NCI-H446 treated with DMSO at 0.1 percent for 48 hours (cell line): Measurements from ENCODE around the gene OAS1.

ENCODE experiments used
- DNase-seq: peaks from one replicate; lab custom pipeline; 2025; lab: John Stamatoyannopoulos, UW

Gene OAS1

GRCh38 chr12:112906712-112907414 is at the start of gene OAS1:
Gene OAS1 (plus strand): TSS chr12:112906962. CDS start chr12:112907040, 78 bp downstream.
- peak; percentile 54 for DNase-seq

DNA sequence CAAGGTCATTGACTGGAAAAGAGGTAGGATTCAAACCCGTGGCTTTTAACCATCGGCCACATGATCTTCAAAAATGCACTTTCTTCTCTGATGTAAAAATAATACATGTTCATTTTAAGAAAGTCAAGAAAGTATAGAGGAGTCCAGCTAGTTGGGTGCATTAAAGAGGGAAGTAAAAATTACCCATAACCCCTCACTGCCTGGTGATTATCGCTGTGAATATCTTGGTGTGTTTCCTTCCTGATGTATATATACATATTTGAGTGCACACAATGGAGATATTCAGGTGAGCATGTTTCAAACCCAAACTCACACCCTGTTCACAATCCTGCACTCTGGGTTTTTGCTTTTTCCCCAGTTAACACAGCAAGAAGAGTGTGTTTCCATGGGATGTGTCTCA is 47.5 kb upstream of the OAS1 start:
- no peak for DNase-seq

DNA sequence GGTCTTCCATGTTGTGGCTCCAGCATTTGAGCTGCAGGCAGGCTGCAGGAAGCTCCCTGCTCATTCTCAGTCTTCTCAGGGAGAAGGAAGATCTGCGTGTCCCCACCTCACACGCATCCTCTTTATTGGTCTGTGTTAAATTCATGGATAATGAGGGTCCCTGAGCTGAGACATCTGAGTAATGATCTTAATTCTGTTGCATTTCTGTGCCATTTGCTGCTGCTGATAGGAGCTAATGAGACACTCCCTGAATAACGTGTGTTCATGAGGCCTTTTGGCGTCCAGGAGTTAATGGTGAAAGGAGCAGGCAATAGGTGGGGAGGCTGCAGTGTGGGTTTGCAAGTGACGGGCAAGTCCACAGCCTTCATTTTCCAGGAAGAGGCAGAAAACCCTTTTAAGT is 46.6 kb upstream of the OAS1 start:
- no peak for DNase-seq

DNA sequence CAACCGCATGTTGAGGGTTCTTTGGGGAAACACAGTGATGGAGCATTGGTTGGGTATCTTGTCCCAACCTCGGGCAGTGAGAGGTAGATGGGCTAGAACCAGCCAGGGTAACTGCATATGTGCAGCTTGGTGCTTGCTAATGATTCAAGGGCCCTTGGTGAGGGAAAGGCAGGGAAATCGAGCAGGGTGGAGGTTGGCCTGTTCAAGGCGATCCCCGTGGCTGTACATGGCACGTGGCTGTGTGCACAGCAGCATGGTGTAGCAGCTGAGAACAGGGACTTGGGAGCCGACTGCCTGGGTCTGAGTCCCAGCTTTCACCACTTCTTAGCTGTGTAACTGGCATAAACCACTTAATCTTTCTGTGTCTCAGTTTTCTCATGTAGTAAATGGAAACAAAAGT is 45.5 kb upstream of the OAS1 start:
- no peak for DNase-seq

- no peak for DNase-seq
Observed at GRCh38 chr12:112862636-112863290, 44.0 kb upstream of the OAS1 start.

GRCh38 chr12:112868459-112869041 is 38.2 kb upstream of the OAS1 start:
- no peak for DNase-seq

- no peak for DNase-seq
Observed at GRCh38 chr12:112869091-112869490, 37.7 kb upstream of the OAS1 start.

DNA sequence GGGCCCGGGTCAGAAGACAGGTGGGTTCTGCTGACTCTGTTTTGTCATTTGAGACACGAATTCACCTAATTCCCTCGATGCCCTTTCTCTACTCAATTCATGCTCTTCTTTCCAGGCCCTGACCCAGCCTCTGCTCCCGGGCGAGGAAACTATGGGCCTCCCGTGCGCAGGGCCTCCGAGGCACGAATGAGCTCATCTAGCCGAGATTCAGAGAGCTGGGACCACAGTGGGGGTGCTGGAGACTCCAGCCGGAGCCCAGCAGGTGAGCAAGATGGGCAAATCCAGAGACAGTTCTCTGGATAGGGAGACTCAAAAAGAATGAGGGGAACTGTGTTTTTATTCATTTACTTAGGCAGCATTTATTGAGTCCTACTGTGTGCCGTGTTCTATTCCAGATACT is 37.0 kb upstream of the OAS1 start:
- no peak for DNase-seq

GRCh38 chr12:112870267-112870980 is 36.3 kb upstream of the OAS1 start:
- DNase-seq, result no peak

DNA sequence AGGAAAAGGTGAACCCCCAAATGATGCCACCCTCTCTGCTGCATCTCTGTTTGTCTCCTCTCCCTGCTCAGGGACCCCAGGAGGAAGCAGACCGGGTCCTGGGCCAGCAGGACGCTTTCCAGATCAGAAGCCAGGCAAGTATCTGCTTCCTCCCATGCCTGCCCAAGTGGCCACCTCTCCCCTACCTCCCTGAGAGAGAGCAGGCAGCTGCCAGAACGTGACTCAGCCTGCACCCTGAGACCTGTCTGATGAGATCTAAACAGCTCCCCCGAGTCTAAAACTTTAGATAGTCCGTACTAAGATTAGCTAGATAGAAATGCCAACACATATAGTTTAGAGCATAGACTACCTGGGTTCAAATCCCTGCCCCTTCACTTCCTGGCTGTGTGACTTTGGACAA is 31.2 kb upstream of the OAS1 start:
- no peak for DNase-seq

GRCh38 chr12:112876506-112876905 is 30.3 kb upstream of the OAS1 start:
- DNase-seq, result no peak

DNA sequence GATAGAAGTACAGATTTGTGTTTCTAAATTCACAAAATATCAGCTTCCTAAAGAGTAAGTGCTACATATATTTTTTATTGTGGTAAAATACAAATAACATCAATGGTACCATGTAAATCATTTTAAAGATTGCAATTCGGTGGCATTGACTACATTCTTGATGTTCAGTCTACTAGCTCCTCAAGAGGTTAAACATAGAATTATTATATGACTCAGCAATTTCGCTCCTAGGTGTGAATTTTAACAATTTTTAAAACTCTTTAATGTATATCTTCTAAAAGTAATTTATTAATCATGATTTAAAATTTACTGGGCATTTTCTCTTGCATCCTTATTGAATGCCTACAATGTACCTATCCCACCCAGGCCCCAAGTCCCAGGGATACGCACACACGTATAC is 29.8 kb upstream of the OAS1 start:
- no peak for DNase-seq

DNA sequence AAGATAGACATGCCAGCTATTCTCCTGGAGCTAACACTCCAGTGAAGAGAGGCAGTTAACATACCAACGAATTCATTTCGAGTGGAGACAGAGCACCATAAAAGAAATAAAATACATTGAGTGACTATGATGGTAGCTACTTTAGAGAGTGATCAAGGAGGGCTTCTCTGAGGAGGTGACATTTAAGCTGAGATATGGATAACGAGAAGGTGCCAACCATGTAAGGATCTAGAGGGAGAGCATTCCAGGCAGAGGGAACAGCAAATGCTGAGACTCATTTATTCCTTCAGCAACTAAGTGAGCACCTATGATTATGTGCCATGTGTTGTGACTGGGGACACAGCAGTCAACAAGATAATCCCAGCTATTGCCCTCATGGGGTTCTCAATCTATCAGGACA is 28.3 kb upstream of the OAS1 start:
- no peak for DNase-seq

- DNase-seq, result no peak
Observed at GRCh38 chr12:112879191-112879705, 27.5 kb upstream of the OAS1 start.

DNA sequence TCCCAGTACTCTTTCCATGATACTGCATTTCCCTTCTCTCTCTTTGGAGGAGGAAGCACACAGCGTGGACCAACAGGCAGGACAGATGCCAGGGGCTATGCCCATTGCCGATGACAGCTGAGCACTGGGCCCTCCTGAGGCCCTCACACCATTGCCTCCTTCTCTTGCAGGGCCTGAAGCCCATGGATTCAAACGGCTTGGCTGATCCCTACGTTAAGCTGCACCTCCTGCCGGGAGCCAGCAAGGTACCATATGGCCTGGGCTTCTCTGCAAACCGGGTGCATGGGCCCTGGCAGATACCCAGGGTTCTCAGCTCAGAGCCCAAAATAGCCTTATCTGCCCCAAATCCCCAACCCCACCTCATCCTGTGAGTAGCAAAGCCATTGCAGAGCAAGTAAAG is 25.2 kb upstream of the OAS1 start:
- peak; percentile 96 for DNase-seq

DNA sequence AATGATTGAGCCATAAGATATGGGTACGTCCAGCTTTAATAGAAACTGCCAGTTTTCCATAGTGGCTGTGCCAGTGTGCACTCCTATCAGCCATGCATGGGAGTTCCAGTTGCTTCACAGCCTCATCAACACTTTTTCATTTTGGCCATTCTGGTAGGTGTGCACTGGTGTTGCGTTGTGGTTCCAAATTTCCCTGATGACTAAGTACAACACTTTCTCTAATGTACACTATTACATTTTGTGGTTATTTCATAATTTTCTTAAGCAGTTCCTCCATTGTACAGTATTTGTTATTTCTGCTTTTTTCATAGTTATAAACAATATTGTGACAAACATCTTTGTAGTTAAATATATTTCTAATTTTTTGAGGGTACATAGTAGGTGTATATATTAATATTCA is 21.5 kb upstream of the OAS1 start:
- no peak for DNase-seq

DNA sequence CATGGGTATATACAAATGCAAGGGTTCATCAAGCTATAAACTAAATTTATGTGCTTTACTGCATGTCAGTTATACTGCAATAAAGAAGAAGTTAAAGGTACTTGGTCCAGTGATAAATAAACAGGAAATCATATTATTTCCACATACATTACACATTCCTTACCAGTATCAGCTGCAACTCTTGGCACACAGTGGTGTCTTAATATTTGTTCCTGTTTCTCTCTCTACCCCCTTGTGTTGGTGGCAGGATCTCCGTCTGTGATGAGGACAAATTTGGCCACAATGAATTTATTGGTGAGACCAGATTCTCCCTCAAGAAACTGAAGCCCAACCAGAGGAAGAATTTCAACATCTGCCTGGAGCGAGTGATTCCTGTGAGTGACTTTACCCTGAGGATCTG is 19.2 kb upstream of the OAS1 start:
- DNase-seq, result no peak

DNA sequence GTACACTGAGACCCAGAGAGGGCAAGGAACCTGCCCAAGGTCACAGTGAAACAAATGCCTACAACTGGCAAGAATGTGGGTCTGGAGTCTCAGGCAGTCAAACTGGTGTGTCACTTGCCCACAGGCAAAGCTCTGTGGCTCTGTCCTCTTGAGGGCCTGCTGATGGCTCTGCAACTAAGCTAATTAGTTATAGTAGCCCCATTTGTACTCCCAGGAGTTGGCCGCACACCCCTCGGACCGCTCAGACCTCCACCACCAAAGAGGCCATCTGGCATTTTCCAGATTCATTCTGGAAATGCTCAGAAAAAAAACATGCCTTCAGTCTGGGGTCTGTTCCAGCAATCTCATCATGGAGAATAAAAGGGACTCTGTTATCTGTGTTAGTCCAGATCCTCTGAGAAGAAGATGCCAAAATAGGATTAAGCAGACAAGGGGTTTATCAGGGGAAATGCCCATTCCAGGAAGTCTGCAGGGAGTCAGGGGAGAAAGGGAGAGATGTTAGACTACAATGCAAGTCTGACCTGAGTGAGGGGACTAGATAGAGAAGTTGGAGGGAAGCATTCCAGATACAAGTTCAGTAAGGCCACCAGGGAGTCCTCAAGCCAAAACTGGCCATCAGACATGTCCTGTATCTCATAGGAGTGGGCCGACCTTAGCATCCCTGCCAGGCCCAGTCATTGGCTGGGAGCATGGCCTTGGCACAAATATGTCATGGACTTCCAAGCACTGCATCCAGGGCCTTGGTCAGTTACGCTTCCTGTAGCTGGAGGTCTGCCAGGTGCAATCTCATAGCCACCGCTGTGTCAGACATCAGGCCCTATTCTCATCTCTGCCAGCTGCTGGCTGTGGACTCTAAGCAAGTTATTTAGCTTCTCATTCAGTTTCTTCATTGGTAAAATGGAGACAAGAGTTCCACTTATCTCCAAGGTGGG is 15.4 kb upstream of the OAS1 start:
- DNase-seq, result peak; percentile 46

GRCh38 chr12:112892856-112893255 is 13.9 kb upstream of the OAS1 start:
- DNase-seq, result no peak

- DNase-seq, result no peak
Observed at GRCh38 chr12:112894128-112894527, 12.6 kb upstream of the OAS1 start.

DNA sequence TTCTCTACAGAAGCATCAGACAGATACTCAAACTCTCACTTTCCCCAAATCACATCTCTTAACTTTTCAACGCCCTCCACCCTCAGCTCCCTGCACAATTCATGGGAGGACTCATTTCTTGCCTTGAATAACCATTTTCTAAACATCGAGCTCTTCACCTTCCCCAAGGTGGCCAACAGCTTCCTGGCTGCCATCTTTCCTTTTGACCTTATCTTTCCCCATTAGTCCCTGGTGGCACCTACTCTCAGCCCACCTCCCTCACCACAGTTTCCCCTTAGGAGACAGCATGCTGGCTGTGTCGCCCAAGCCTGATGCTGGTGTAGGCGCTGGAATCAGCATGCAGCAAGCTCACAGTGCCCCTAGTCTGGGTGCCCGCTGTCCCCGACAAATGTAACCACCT is 8.4 kb upstream of the OAS1 start:
- DNase-seq, result no peak
